WTC11 (cell line): ENCODE measurements around the gene CLPTM1L.

Experiments used
- ATF3 ChIP-seq: sonication (generic); formaldehyde crosslinking; conservative IDR thresholded peaks from 2 replicates; pipeline ENCODE4 v1.8.1; 2022; ENCODE audit warnings: mild to moderate bottlenecking, missing genetic modification reagents
- CREB1 ChIP-seq: sonication (generic); formaldehyde crosslinking; IDR thresholded peaks from 2 replicates; pipeline ENCODE4 v1.8.0; 2023; ENCODE audit warnings: mild to moderate bottlenecking, missing genetic modification reagents
- CTCF ChIP-seq: fragments of 200-600 bp; IDR thresholded peaks from 2 replicates; pipeline ENCODE4 v1.8.0; 2022; ENCODE audit warnings: antibody characterized with exemption
- E2F1 ChIP-seq: sonication (generic); formaldehyde crosslinking; IDR thresholded peaks from 2 replicates; pipeline ENCODE4 v1.8.0; 2022; ENCODE audit warnings: mild to moderate bottlenecking, missing genetic modification reagents
- HMGA2 ChIP-seq: fragments of 250-450 bp; sonication (Bioruptor Pico); IDR thresholded peaks from 2 replicates; pipeline ENCODE4 v1.4.0; 2021; ENCODE audit warnings: mild to moderate bottlenecking, moderate library complexity
- HMGXB4 ChIP-seq: sonication (generic); formaldehyde crosslinking; IDR thresholded peaks from 2 replicates; pipeline ENCODE4 v1.8.1; 2023; ENCODE audit warnings: mild to moderate bottlenecking, moderate library complexity, missing genetic modification reagents
- MAX ChIP-seq: sonication (generic); formaldehyde crosslinking; IDR thresholded peaks from 2 replicates; pipeline ENCODE4 v1.8.0; 2022; ENCODE audit warnings: mild to moderate bottlenecking, missing genetic modification reagents
- USF2 ChIP-seq: sonication (generic); formaldehyde crosslinking; IDR thresholded peaks from 2 replicates; pipeline ENCODE4 v1.8.1; 2023; ENCODE audit warnings: mild to moderate bottlenecking, missing genetic modification reagents, moderate library complexity
- ZBTB43 ChIP-seq: sonication (generic); formaldehyde crosslinking; IDR thresholded peaks from 2 replicates; pipeline ENCODE4 v1.8.1; 2023; ENCODE audit warnings: mild to moderate bottlenecking, missing genetic modification reagents
- ZNF138 ChIP-seq: sonication (generic); formaldehyde crosslinking; conservative IDR thresholded peaks from 2 replicates; pipeline ENCODE4 v1.8.1; 2022; ENCODE audit warnings: mild to moderate bottlenecking, moderate library complexity, missing genetic modification reagents
- ZNF512 ChIP-seq: sonication (generic); formaldehyde crosslinking; IDR thresholded peaks from 2 replicates; pipeline ENCODE4 v1.8.1; 2022; ENCODE audit warnings: missing genetic modification reagents, borderline replicate concordance

GRCh38 chr5:1295650-1296037 lies 49.3 kb downstream of the CLPTM1L start:
- TF ChIP-seq ZNF138 (CRISPR knock-in tag) = no peak
- TF ChIP-seq HMGXB4 (CRISPR knock-in tag) = no peak
- TF ChIP-seq CTCF = no peak
- TF ChIP-seq ZNF512 = no peak
- TF ChIP-seq ATF3 (CRISPR knock-in tag) = no peak
- no peak for TF ChIP-seq E2F1 (CRISPR knock-in tag)
- TF ChIP-seq USF2 = no peak
- no peak for TF ChIP-seq CREB1 (CRISPR knock-in tag)
- 0 out of 2 replicates have a peak, but pooled peaks have one; percentile 12 for TF ChIP-seq MAX (CRISPR knock-in tag)
- no peak for TF ChIP-seq HMGA2
- TF ChIP-seq ZBTB43 = no peak
